Measurements from ENCODE around the gene COL4A4. TPM values are rescaled to one million over a fixed set of nuclear protein-coding genes. Genes with fewer than 3 reads are reported as not detected.

Gene COL4A4
- total RNA-seq, 4 donors from 2014 or later, result 0.40 to 2.3 (median 0.93) TPM

- no peak for DNase-seq
- no peaks in the 10 kb centered on the region for H3K4me1 ChIP-seq
- H3K36me3 ChIP-seq, result no peaks in the 10 kb centered on the region
- no peaks in the 10 kb centered on the region for H3K9me3 ChIP-seq
- H3K27me3 ChIP-seq, result no peaks in the 10 kb centered on the region
- no peak overlapping the region for H3K4me3 ChIP-seq
- no peak for TF ChIP-seq CTCF (IDR thresholded peaks at IDR 0.05)
- no peak for TF ChIP-seq POLR2A (IDR thresholded peaks at IDR 0.05)
- intact Hi-C loops (cut with DNase I), result no loop called here
- H3K27ac ChIP-seq, result no peak overlapping the region
- whole genome bisulfite sequencing, 2 donors, result 48 to 49% methylated on average over 6 of the region's 6 CpGs
Observed at GRCh38 chr2:227188292-227188691, 24.3 kb upstream of the COL4A4 start.

- Histone ChIP-seq H3K9me3 (no peaks in the 10 kb centered on the region), H3K36me3 (no peaks in the 10 kb centered on the region), H3K27me3 (no peaks in the 10 kb centered on the region), H3K4me1 (no peaks in the 10 kb centered on the region), H3K4me3 (no peak overlapping the region), H3K27ac (no peak overlapping the region)
- 5 to 56% methylated on average over 1 of the region's 1 CpG for WGBS, 2 donors
- no peak for DNase-seq
- intact Hi-C loops (cut with DNase I), result no loop called here
- TF ChIP-seq CTCF (IDR thresholded peaks at IDR 0.05) (no peak), POLR2A (IDR thresholded peaks at IDR 0.05) (no peak)
Observed at GRCh38 chr2:227186751-227187150, 22.7 kb upstream of the COL4A4 start.

- H3K36me3 ChIP-seq, result no peaks in the 10 kb centered on the region
- no peak overlapping the region for H3K27ac ChIP-seq
- intact Hi-C loops (cut with DNase I), result no loop called here
- TF ChIP-seq POLR2A (IDR thresholded peaks at IDR 0.05), result no peak
- no peak for TF ChIP-seq CTCF (IDR thresholded peaks at IDR 0.05)
- no peaks in the 10 kb centered on the region for H3K4me1 ChIP-seq
- no peak for DNase-seq
- 64 to 65% methylated on average over 5 to 6 of the region's 6 CpGs for WGBS, 2 donors
- H3K9me3 ChIP-seq, result no peaks in the 10 kb centered on the region
- no peaks in the 10 kb centered on the region for H3K27me3 ChIP-seq
- H3K4me3 ChIP-seq, result no peak overlapping the region
Observed at GRCh38 chr2:227185615-227186232, 21.7 kb upstream of the COL4A4 start.

- TF ChIP-seq CTCF (IDR thresholded peaks at IDR 0.05) (no peak), POLR2A (IDR thresholded peaks at IDR 0.05) (no peak)
- WGBS, 2 donors, result 73 to 82% methylated on average over 2 of the region's 2 CpGs
- H3K9me3 ChIP-seq, result no peaks in the 10 kb centered on the region
- no peak overlapping the region for H3K4me3 ChIP-seq
- H3K36me3 ChIP-seq, result no peaks in the 10 kb centered on the region
- no peak overlapping the region for H3K27ac ChIP-seq
- no peak for DNase-seq
- H3K4me1 ChIP-seq, result no peaks in the 10 kb centered on the region
- intact Hi-C loops (cut with DNase I), result no loop called here
- H3K27me3 ChIP-seq, result no peaks in the 10 kb centered on the region
Observed at GRCh38 chr2:227183657-227184367, 19.8 kb upstream of the COL4A4 start.

- H3K36me3 ChIP-seq, result no peaks in the 10 kb centered on the region
- intact Hi-C loops (cut with DNase I), result no loop called here
- H3K4me3 ChIP-seq, result no peak overlapping the region
- H3K9me3 ChIP-seq, result no peaks in the 10 kb centered on the region
- H3K27ac ChIP-seq, result no peak overlapping the region
- no peak for TF ChIP-seq CTCF (IDR thresholded peaks at IDR 0.05)
- no peak for TF ChIP-seq POLR2A (IDR thresholded peaks at IDR 0.05)
- no peaks in the 10 kb centered on the region for H3K27me3 ChIP-seq
- H3K4me1 ChIP-seq, result no peaks in the 10 kb centered on the region
- DNase-seq, result no peak
Observed at GRCh38 chr2:227182765-227183164, 18.8 kb upstream of the COL4A4 start.

Data from esophagus squamous epithelium (tissue), 5 donors.